Omental fat pad (tissue), 4 donors: ENCODE data around the gene ARAP3. TPM values are rescaled to one million over a fixed set of nuclear protein-coding genes. Genes with fewer than 3 reads are reported as not detected.

ENCODE experiments used
- ATAC-seq: fragments of 150-250 bp; one replicate; pipeline ENCODE4 v1.9.1; 2016; ENCODE audit warnings: mild to moderate bottlenecking, moderate library complexity; ENCODE audit not compliant: low FRiP score
- DNase-seq: peaks from one replicate; pipeline ENCODE4 v3.0.0-alpha.2; 2019; ENCODE audit warnings: low spot score
- CTCF ChIP-seq, 3 donors: fragments of 450-650 bp; IDR thresholded peaks; one replicate each; pipeline ENCODE4 v1.5.1; 2016 to 2017; ENCODE audit warnings: antibody characterized with exemption in 3 of 3, mild to moderate bottlenecking in 3 of 3, moderate library complexity in 2 of 3
- total RNA-seq, 4 donors: library from RNA; depleted of rRNA; stranded (reverse); fragments of >200 nt; gene quantifications; one replicate each; pipeline ENCODE4 v1.1.0, GENCODE V29; 2016

The ARAP3 gene
- total RNA-seq, 4 donors from 2014 or later, result 2.6 to 36.1 (median 9.1) TPM

GRCh38 chr5:141662028-141662427 is 20.0 kb downstream of the ARAP3 start:
- DNase-seq, result no peak
- no peak for TF ChIP-seq CTCF (IDR thresholded peaks at IDR 0.05)
- no peak for ATAC-seq

GRCh38 chr5:141657937-141658545 is 24.0 kb downstream of the ARAP3 start:
- no peak for ATAC-seq
- no peak for TF ChIP-seq CTCF (IDR thresholded peaks at IDR 0.05)
- no peak for DNase-seq

DNA sequence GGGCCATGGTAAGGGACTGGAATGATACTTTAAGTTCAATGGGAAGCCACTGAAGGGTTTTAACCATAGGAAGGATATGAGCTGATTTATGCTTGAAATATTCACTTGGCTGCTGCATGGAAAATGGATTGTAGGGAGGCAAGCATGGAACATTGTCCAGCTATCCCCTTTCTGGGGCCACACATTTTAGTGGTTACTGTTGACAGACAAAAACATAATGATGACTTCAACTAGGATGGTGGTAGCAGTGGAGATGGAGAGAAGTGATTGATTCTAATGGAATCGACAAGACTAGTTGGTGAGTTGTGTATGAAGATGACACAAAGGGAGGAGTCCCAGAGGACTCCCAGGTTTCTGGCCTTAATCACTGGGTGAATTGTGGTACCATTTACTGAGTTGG is 24.6 kb downstream of the ARAP3 start:
- no peak for TF ChIP-seq CTCF (IDR thresholded peaks at IDR 0.05)
- ATAC-seq (no peak), DNase-seq (no peak)

DNA sequence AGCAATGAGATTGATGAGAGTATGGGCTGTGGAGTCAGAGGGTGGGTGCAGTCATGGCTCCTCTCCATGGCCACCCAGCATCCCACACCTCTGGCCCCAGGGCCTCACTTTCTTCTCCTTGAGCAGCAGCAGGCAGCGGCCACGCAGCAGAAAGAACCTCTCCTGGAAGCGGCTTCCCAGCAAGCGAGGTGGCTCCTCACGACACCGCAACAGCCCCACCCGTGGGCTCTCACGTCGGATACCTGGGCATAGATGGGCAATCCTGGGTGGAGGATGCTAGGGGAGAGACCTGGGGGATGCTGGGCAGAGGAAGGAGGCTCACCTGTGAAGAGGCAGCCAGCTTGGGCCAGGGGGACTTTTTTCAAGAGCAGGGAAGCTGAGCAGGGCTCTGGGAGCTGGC is 25.6 kb downstream of the ARAP3 start:
- TF ChIP-seq CTCF (IDR thresholded peaks at IDR 0.05), result no peak
- DNase-seq (no peak), ATAC-seq (no peak)

DNA sequence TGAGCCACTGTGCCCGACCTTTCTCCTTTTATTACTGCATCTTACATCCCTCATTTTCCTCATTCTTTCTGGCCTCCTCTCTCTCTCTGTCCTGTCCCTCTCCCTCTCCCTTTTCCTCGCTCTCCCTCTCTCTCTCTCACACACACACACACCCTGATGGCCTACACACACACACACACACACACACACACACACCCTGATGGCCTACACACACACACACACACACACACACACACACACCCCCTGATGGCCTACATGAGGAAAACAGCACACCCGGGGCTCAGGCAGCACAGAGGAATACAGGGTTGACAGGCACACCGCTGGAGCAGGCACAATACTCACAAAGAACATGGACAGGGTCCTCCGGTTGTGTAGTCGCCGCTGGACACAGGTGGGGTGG is 27.0 kb downstream of the ARAP3 start:
- ATAC-seq, result no peak
- TF ChIP-seq CTCF (IDR thresholded peaks at IDR 0.05), result no peak
- no peak for DNase-seq

DNA sequence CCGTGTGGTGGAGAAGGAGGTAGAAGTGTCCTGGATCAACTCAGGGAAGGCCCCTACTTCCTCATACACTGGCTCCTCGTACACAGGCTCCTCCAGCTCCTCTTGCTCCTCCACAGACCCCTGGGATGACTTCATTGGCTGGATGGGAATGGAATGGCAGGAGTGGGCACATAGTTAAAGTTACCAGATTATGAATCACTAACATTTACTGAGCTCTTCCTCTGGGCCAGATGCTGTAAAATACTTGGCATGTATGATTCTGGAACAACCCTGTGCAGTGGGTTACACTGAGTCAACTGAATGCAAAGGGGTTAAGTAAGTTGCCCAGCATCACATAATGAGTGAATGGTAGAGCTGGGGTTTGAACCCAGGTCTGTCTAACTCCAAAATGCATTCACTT is 27.7 kb downstream of the ARAP3 start:
- DNase-seq (no peak), ATAC-seq (no peak)
- no peak for TF ChIP-seq CTCF (IDR thresholded peaks at IDR 0.05)

- no peak for DNase-seq
- no peak for TF ChIP-seq CTCF (IDR thresholded peaks at IDR 0.05)
Observed at GRCh38 chr5:141651728-141652105, 30.3 kb downstream of the ARAP3 start.

More at GRCh38 chr5:141651728-141652105, 30.3 kb downstream of the ARAP3 start:
- no peak for ATAC-seq
